GM12878 (cell line): Measurements from ENCODE around the gene RTN4RL1.

Experiments
- ESRRA ChIP-seq: IDR thresholded peaks from 2 replicates; pipeline ENCODE4 v1.6.1; 2012; ENCODE audit warnings: mild to moderate bottlenecking, low read length, improper control_type of control experiment
- HCFC1 ChIP-seq: fragments of 150-350 bp; IDR thresholded peaks from 2 replicates; pipeline ENCODE4 v1.6.1; 2014; ENCODE audit warnings: low read length
- POLR2A ChIP-seq: IDR thresholded peaks from 2 replicates; pipeline ENCODE4 v1.6.1; 2011; ENCODE audit warnings: low read depth, mild to moderate bottlenecking, low read length
- POLR2AphosphoS5 ChIP-seq: IDR thresholded peaks from 2 replicates; pipeline ENCODE4 v1.6.1; 2011; ENCODE audit warnings: mild to moderate bottlenecking, low read length, inconsistent platforms
- SMC3 ChIP-seq: IDR thresholded peaks from 2 replicates; pipeline ENCODE4 v1.6.1; 2011; ENCODE audit warnings: low read length, improper control_type of control experiment, borderline replicate concordance
- YY1 ChIP-seq: IDR thresholded peaks from 2 replicates; pipeline ENCODE4 v1.6.1; 2011; ENCODE audit warnings: low read depth, mild to moderate bottlenecking, low read length
- TF ChIP-seq, protein P1 (sequence below), 3 experiments: IDR thresholded peaks in 2 of 3; conservative IDR thresholded peaks in 1 of 3; 2 replicates each; pipeline ENCODE4 v1.5.1; 2011; ENCODE audit warnings: low read depth in 3 of 3, low read length in 3 of 3, mild to moderate bottlenecking in 3 of 3, control low read depth in 2 of 3, moderate library complexity in 2 of 3, inconsistent platforms in 1 of 3, mixed read lengths in 1 of 3; ENCODE audit not compliant: control insufficient read depth in 2 of 3, insufficient read depth in 1 of 3; ENCODE audit errors: extremely low read depth in 1 of 3
- TF ChIP-seq, protein P2 (sequence below): IDR thresholded peaks from 2 replicates; pipeline ENCODE4 v1.6.1; 2012; ENCODE audit warnings: low read depth, low read length, improper control_type of control experiment

DNA sequence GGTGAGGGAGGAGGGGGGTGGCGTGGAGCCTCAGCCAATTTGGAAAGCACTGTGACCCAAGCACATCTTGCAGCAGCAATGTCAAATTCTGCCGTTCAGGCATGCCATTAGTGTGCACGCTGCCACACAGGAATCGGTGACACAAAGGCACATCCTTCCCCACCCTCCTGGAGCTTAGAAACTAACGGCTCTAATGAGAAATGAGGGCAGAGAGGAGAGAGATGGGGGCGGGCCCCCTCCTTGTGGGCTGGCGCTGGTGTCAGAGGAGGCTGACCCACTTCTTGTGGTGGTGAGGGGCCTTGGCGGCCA is 94.8 kb downstream of the RTN4RL1 start:
- TF ChIP-seq POLR2A (no peak), SMC3 (no peak), POLR2AphosphoS5 (no peak), HCFC1 (no peak), ESRRA (no peak), YY1 (no peak)
- TF ChIP-seq, protein P1, sequence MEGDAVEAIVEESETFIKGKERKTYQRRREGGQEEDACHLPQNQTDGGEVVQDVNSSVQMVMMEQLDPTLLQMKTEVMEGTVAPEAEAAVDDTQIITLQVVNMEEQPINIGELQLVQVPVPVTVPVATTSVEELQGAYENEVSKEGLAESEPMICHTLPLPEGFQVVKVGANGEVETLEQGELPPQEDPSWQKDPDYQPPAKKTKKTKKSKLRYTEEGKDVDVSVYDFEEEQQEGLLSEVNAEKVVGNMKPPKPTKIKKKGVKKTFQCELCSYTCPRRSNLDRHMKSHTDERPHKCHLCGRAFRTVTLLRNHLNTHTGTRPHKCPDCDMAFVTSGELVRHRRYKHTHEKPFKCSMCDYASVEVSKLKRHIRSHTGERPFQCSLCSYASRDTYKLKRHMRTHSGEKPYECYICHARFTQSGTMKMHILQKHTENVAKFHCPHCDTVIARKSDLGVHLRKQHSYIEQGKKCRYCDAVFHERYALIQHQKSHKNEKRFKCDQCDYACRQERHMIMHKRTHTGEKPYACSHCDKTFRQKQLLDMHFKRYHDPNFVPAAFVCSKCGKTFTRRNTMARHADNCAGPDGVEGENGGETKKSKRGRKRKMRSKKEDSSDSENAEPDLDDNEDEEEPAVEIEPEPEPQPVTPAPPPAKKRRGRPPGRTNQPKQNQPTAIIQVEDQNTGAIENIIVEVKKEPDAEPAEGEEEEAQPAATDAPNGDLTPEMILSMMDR (IDR thresholded peaks at IDR 0.05 in 2 of 3, conservative IDR thresholded peaks at IDR 0.05 in 1 of 3; ENCODE audit: control insufficient read depth in 2 of 3, extremely low read depth in 1 of 3, insufficient read depth in 1 of 3, low read depth in 3 of 3, low read length in 3 of 3): no peak
- TF ChIP-seq, protein P2, sequence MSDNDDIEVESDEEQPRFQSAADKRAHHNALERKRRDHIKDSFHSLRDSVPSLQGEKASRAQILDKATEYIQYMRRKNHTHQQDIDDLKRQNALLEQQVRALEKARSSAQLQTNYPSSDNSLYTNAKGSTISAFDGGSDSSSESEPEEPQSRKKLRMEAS: no peak
